Vagina (tissue), 2 donors: Measurements from ENCODE around the gene GNB2. TPM values are rescaled to one million over a fixed set of nuclear protein-coding genes. Genes with fewer than 3 reads are reported as not detected.

Experiments used
- DNase-seq, 2 donors: peaks; one replicate each; pipeline ENCODE4 v3.0.0-alpha.2; 2017; ENCODE audit errors: extremely low spot score in 2 of 2
- H3K27ac ChIP-seq: fragments of 200-600 bp; sonication (generic); one replicate; pipeline ENCODE4 v1.5.1; 2019
- H3K27me3 ChIP-seq: fragments of 200-600 bp; sonication (generic); one replicate; pipeline ENCODE4 v1.5.1; 2019
- H3K36me3 ChIP-seq, 2 donors: fragments of 200-600 bp; sonication (generic); one replicate each; pipeline ENCODE4 v1.5.1; 2017 to 2019
- H3K4me1 ChIP-seq: fragments of 200-600 bp; sonication (generic); one replicate; pipeline ENCODE4 v1.5.1; 2019
- H3K4me3 ChIP-seq, 2 donors: fragments of 200-600 bp; sonication (generic); 1 replicate in 1 of 2; 2 replicates in 1 of 2; pipeline ENCODE4 v1.5.1; 2016 to 2019
- H3K9me3 ChIP-seq: fragments of 200-600 bp; sonication (generic); one replicate; pipeline ENCODE4 v1.5.1; 2019
- POLR2A ChIP-seq, 2 donors: fragments of 450-650 bp; IDR thresholded peaks; one replicate each; pipeline ENCODE4 v1.6.1; 2017; ENCODE audit warnings: antibody characterized with exemption in 2 of 2, mild to moderate bottlenecking in 2 of 2, moderate library complexity in 2 of 2
- POLR2AphosphoS5 ChIP-seq, 2 donors: sonication (generic); formaldehyde crosslinking; IDR thresholded peaks; one replicate each; pipeline ENCODE4 v1.9.0; 2017; ENCODE audit warnings: antibody characterized with exemption in 2 of 2, mild to moderate bottlenecking in 2 of 2, low read depth in 1 of 2; ENCODE audit not compliant: insufficient read depth in 1 of 2
- intact Hi-C: fragments of 100-400 bp; cut with DNase I; formaldehyde crosslinking; loops from one replicate; pipeline ENCODE4 v1.15.1; 2023
- total RNA-seq: library from RNA; depleted of rRNA; stranded (reverse); fragments of >200 nt; gene quantifications from one replicate; pipeline ENCODE4 v1.2.3, GENCODE V29; 2016
- TF ChIP-seq, protein P1 (sequence below), 3 experiments: fragments of 450-650 bp in 2 of 3; fragments of 200-600 bp in 1 of 3; sonication (generic) in 1 of 3; IDR thresholded peaks; one replicate each; pipeline ENCODE4 v1.5.1; 2017 to 2019; ENCODE audit warnings: antibody characterized with exemption in 3 of 3, mild to moderate bottlenecking in 2 of 3, moderate library complexity in 2 of 3

Gene GNB2
- total RNA-seq, 1 donor from 2014 or later = 283 TPM

DNA sequence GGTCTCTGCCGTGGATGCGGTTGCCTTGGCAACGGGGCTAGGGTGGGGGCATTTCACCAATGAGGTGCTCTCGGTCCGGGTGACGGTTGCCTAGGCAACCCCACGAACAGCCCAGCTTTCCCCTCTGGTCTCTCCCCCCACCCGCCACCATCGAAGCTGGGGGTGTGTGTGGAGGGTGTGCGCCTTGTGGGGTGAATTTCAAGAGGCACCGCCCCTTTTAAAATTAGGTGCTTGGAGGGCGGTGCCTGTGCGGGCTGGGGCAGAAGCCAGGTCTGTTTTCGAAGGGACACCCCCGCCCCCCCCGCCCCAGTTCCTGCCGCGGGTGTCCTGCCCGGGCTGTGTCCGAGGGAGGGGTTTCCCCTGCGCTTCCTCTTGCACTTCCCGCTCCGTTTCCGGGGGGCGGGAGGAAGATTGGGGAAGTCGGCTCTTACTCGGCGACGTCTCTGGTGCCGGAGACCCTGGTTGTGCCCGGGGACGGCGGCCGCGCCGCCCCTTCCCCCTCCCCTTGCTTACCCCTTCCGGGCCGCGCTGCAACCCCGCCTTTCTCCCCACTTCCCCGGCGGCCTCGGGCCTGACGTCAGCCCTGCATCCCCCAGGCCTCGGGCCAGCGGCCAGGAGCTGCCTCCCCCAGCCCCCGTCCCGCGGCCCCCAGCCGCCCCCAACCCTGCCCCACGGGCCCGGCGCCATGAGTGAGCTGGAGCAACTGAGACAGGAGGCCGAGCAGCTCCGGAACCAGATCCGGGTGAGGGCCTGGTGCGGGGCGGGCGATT lies 2.2 kb downstream of the GNB2 start:
- peak overlapping the region; percentile 99 for H3K27ac ChIP-seq
- no peaks in the 10 kb centered on the region for H3K9me3 ChIP-seq
- peak in 1 of 2 donors; percentile 96 for DNase-seq
- TF ChIP-seq, protein P1, sequence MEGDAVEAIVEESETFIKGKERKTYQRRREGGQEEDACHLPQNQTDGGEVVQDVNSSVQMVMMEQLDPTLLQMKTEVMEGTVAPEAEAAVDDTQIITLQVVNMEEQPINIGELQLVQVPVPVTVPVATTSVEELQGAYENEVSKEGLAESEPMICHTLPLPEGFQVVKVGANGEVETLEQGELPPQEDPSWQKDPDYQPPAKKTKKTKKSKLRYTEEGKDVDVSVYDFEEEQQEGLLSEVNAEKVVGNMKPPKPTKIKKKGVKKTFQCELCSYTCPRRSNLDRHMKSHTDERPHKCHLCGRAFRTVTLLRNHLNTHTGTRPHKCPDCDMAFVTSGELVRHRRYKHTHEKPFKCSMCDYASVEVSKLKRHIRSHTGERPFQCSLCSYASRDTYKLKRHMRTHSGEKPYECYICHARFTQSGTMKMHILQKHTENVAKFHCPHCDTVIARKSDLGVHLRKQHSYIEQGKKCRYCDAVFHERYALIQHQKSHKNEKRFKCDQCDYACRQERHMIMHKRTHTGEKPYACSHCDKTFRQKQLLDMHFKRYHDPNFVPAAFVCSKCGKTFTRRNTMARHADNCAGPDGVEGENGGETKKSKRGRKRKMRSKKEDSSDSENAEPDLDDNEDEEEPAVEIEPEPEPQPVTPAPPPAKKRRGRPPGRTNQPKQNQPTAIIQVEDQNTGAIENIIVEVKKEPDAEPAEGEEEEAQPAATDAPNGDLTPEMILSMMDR (IDR thresholded peaks at IDR 0.05) = no peak
- TF ChIP-seq POLR2AphosphoS5 (IDR thresholded peaks at IDR 0.05; ENCODE audit: insufficient read depth in 1 of 2, low read depth in 1 of 2) = peak; percentile 62 to 87
- peak in 1 of 2 donors; percentile 39 for TF ChIP-seq POLR2A (IDR thresholded peaks at IDR 0.05)
- H3K4me1 ChIP-seq = peaks cover 43% of the 10 kb centered on the region
- intact Hi-C loops = loop anchor here (5.0 to 10.0 kb wide), 2 partner anchors 73 to 201 kb away; partner anchors contain the start of genes PCOLCE and TSC22D4
- H3K4me3 ChIP-seq = peak overlapping the region; percentile 94 to 99
- peaks cover 0 to 30% of the 10 kb centered on the region in 2 donors for H3K36me3 ChIP-seq
- H3K27me3 ChIP-seq = no peaks in the 10 kb centered on the region

DNA sequence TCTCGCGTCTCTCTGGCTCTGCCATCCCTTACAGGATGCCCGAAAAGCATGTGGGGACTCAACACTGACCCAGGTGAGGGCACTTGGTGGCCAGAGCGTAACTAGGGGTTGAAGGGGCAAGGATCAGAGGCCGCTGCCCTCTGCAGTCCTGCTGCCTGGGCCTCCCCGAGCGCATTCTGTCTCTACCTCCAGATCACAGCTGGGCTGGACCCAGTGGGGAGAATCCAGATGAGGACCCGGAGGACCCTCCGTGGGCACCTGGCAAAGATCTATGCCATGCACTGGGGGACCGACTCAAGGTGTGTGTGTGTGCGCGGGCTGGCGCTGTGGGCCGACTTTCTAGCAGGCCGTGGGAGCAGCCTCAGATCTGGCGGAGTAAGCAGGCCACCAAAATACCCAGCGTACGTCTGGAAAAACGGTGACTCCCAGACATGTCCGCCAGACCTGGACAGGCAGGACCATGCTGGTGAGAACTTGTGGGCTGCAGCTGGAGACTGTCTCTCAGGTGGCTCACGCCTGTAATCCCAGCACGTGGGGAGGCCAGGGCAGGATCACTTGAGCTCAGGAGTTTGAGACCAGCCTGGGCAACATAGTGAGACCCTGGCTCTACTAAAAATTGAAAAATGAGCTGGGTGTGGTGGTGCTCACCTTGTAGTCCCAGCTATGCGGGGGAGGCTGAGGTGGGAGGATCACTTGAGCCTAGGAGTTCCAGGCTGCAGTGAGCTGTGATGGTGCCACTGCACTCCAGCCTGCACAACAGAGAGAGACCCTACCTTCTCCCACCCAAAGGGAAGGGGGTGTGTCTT lies 3.2 kb downstream of the GNB2 start:
- H3K36me3 ChIP-seq = peaks cover 0 to 36% of the 10 kb centered on the region in 2 donors
- no peak for TF ChIP-seq POLR2A (IDR thresholded peaks at IDR 0.05)
- TF ChIP-seq, protein P1 (IDR thresholded peaks at IDR 0.05) = no peak
- no peak for TF ChIP-seq POLR2AphosphoS5 (IDR thresholded peaks at IDR 0.05; ENCODE audit: insufficient read depth in 1 of 2, low read depth in 1 of 2)
- no peak for DNase-seq
- peak overlapping the region; percentile 94 to 99 for H3K4me3 ChIP-seq
- no peaks in the 10 kb centered on the region for H3K27me3 ChIP-seq
- no peaks in the 10 kb centered on the region for H3K9me3 ChIP-seq
- H3K4me1 ChIP-seq = peaks cover 45% of the 10 kb centered on the region
- H3K27ac ChIP-seq = peak overlapping the region; percentile 99
- intact Hi-C loops = loop anchor here (5.0 to 10.0 kb wide), 2 partner anchors 74 to 202 kb away; partner anchors contain the start of genes PCOLCE and TSC22D4

DNA sequence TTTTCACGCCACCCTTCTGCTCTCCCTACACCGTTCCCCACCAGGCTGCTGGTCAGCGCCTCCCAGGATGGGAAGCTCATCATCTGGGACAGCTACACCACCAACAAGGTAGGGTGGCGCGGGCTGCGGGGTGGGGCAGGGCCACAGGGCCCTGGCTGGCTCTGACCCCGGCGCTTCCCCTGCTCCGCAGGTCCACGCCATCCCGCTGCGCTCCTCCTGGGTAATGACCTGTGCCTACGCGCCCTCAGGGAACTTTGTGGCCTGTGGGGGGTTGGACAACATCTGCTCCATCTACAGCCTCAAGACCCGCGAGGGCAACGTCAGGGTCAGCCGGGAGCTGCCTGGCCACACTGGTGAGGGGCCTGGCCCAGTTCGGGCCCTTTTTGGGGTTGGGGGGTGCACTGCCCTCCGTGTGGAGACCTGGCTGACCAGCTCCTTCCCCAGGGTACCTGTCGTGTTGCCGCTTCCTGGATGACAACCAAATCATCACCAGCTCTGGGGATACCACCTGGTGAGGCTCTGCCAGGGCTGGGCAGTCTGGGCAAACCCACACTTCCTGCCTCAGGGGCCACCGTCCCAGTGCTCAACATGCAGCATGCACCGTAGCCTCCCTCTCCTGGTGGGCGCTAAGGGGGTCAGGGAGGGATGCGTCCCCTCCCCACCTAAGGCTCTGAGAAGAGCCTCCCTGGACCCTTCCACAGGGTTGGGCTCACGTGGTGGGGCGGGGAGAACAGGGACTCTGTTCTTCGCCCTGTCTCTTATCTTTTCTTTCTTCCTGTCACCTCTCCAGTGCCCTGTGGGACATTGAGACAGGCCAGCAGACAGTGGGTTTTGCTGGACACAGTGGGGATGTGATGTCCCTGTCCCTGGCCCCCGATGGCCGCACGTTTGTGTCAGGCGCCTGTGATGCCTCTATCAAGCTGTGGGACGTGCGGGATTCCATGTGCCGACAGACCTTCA lies 4.0 kb downstream of the GNB2 start:
- TF ChIP-seq, protein P1 (IDR thresholded peaks at IDR 0.05) = no peak
- no peak for TF ChIP-seq POLR2A (IDR thresholded peaks at IDR 0.05)
- H3K4me1 ChIP-seq = peaks cover 45% of the 10 kb centered on the region
- H3K4me3 ChIP-seq = no peak overlapping the region
- H3K27me3 ChIP-seq = no peaks in the 10 kb centered on the region
- H3K27ac ChIP-seq = peak overlapping the region; percentile 99
- intact Hi-C loops = loop anchor here (5.0 to 10.0 kb wide), 2 partner anchors 75 to 203 kb away; partner anchors contain the start of genes PCOLCE and TSC22D4
- H3K36me3 ChIP-seq = peaks cover 3 to 44% of the 10 kb centered on the region in 2 donors
- no peaks in the 10 kb centered on the region for H3K9me3 ChIP-seq
- DNase-seq = no peak

DNA sequence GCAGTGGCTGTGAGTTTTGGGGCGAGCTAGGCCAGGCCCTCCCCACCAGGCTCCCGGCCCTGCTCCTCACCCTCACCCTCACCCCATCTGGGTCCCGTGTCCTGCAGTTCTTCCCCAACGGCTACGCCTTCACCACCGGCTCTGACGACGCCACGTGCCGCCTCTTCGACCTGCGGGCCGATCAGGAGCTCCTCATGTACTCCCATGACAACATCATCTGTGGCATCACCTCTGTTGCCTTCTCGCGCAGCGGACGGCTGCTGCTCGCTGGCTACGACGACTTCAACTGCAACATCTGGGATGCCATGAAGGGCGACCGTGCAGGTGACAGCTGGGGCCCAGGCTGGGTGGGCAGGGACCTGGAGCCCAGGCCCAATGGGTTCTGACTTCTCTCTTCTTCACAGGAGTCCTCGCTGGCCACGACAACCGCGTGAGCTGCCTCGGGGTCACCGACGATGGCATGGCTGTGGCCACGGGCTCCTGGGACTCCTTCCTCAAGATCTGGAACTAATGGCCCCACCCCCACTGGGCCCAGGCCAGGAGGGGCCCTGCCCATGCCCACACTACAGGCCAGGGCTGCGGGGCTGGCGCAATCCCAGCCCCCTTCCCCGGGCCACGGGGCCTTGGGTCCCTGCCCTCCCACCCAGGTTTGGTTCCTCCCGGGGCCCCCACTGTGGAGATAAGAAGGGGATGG lies 4.9 kb downstream of the GNB2 start:
- no peaks in the 10 kb centered on the region for H3K9me3 ChIP-seq
- no peaks in the 10 kb centered on the region for H3K27me3 ChIP-seq
- peak overlapping the region; percentile 56 for H3K27ac ChIP-seq
- peaks cover 3 to 53% of the 10 kb centered on the region in 2 donors for H3K36me3 ChIP-seq
- no peak for DNase-seq
- no peak overlapping the region for H3K4me3 ChIP-seq
- peaks cover 41% of the 10 kb centered on the region for H3K4me1 ChIP-seq
- intact Hi-C loops = loop anchor here (5.0 to 10.0 kb wide), 2 partner anchors 76 to 204 kb away; partner anchors contain the start of genes PCOLCE and TSC22D4
- TF ChIP-seq, protein P1 (IDR thresholded peaks at IDR 0.05) = no peak
- TF ChIP-seq POLR2A (IDR thresholded peaks at IDR 0.05) (no peak), POLR2AphosphoS5 (IDR thresholded peaks at IDR 0.05; ENCODE audit: insufficient read depth in 1 of 2, low read depth in 1 of 2) (no peak)
